Breast epithelium (tissue), 3 donors: ENCODE results near the gene NCOR1.

Experiments
- POLR2A ChIP-seq: fragments of 450-650 bp; IDR thresholded peaks from one replicate; pipeline ENCODE4 v1.6.1; 2016; ENCODE audit warnings: antibody characterized with exemption, mild to moderate bottlenecking, moderate library complexity
- POLR2AphosphoS5 ChIP-seq, 3 donors: sonication (generic); formaldehyde crosslinking; IDR thresholded peaks; one replicate each; pipeline ENCODE4 v1.6.1; 2017; ENCODE audit warnings: antibody characterized with exemption in 3 of 3
- TF ChIP-seq, protein P1 (sequence below), 3 donors: fragments of 450-650 bp; IDR thresholded peaks; one replicate each; pipeline ENCODE4 v1.5.1; 2016 to 2017; ENCODE audit warnings: antibody characterized with exemption in 3 of 3, mild to moderate bottlenecking in 3 of 3, moderate library complexity in 3 of 3

DNA sequence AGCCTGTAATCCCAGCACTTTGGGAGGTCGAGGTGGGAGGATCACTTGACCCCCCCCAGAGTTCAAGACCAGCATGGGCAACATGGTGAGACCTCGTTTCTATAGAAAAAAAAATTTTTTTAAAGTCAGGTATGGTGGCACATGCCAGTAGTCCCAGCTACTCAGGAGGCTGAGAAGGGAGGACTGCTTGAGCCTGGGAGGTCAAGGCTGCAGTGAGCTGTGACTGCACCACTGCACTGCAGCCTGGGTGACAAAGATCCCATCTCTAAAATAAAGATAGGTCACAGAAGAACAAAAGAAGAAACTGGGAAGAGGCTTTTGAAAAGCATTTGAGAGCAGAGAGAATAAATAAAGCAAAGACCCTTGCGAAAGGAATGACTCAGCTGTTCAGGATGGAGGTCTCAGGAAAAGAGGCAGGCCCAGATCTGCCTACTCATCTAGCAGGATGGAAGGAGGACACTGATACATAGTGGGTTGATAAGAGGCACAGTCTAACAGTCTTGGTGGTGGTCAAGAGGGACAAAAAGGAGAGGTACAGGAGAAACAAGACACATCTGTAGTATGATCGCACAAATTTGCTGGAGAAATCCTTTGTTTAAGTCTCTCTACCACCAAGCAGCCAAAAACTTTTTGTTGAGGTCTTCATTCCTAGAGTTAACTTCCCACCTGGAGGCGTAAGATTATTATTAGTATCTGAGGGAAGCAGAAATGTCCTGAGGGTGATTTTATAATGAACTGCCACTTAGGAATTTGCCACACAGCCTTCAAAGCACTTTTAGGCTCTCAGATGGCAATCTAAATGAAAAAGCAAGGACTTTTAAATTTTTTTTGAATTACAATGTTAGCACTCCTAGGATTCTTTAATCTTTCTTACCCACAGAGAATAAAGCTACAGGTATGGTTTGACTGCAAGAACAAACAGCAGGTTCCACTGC is 233.4 kb downstream of the NCOR1 start:
- TF ChIP-seq, protein P1, sequence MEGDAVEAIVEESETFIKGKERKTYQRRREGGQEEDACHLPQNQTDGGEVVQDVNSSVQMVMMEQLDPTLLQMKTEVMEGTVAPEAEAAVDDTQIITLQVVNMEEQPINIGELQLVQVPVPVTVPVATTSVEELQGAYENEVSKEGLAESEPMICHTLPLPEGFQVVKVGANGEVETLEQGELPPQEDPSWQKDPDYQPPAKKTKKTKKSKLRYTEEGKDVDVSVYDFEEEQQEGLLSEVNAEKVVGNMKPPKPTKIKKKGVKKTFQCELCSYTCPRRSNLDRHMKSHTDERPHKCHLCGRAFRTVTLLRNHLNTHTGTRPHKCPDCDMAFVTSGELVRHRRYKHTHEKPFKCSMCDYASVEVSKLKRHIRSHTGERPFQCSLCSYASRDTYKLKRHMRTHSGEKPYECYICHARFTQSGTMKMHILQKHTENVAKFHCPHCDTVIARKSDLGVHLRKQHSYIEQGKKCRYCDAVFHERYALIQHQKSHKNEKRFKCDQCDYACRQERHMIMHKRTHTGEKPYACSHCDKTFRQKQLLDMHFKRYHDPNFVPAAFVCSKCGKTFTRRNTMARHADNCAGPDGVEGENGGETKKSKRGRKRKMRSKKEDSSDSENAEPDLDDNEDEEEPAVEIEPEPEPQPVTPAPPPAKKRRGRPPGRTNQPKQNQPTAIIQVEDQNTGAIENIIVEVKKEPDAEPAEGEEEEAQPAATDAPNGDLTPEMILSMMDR (IDR thresholded peaks at IDR 0.05) = no peak
- TF ChIP-seq POLR2AphosphoS5 (IDR thresholded peaks at IDR 0.05) = no peak
- TF ChIP-seq POLR2A = no peak
